ENCODE measurements around the gene ATPAF1.

The ATPAF1 gene

GRCh38 chr1:46587069-46587468, 81.1 kb downstream of the ATPAF1 start:
- no peak for DNase-seq (ENCODE audit: low read depth in 2 of 2)

GRCh38 chr1:46585312-46585938, 82.7 kb downstream of the ATPAF1 start:
- DNase-seq (ENCODE audit: low read depth in 2 of 2): no peak

GRCh38 chr1:46583494-46583893, 84.7 kb downstream of the ATPAF1 start:
- no peak for DNase-seq (ENCODE audit: low read depth in 2 of 2)

GRCh38 chr1:46582972-46583371, 85.2 kb downstream of the ATPAF1 start:
- no peak for DNase-seq (ENCODE audit: low read depth in 2 of 2)

Data from stimulated activated CD4-positive, alpha-beta T cell treated with anti-CD3 and anti-CD28 coated beads, Interleukin-4, amount 100 ng/mL, for 48 hours (primary cell).